Stimulated activated CD8-positive, alpha-beta memory T cell treated with anti-CD3 and anti-CD28 coated beads, Interleukin-12 subunit alpha, Interleukin-12 subunit beta, amount 100 ng/mL, for 4 hours (primary cell): ENCODE data around the gene LBX1.
A peak's percentile ranks its signal among the peaks of the same experiment; 100 is the strongest.

Experiments
- DNase-seq: peaks from one replicate; pipeline ENCODE4 v3.0.0-alpha.2; 2020; ENCODE audit warnings: low read depth

LBX1 gene

GRCh38 chr10:101229266-101230182, at the start of gene LBX1:
Gene LBX1, minus strand, starts transcription at chr10:101229463. Its CDS starts 648 bp downstream, at chr10:101228815.
- DNase-seq = no peak

DNA sequence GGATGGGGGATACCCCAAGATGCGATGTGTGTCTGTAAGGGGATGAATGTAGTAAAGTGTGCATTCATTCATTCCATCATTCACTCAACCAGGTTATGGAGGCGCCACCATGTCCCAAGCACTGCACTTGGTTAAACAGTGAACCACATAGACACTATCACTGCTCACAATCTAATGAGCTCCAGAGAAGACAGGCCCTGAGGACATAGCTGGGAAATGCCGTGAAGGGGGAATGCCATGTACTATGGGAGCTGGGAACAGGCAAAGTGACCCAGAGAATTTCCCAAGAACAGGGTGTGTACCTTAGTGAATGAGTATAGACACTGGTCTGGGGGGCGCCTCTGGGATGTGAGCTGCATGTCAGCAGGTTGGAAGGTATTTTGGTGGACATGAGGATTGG, 44.5 kb upstream of the LBX1 start:
- DNase-seq = no peak

GRCh38 chr10:101273330-101273729, 44.1 kb upstream of the LBX1 start:
- DNase-seq = no peak

GRCh38 chr10:101272229-101272868, 43.1 kb upstream of the LBX1 start:
- DNase-seq = peak; percentile 20

- no peak for DNase-seq
Observed at GRCh38 chr10:101270763-101271162, 41.5 kb upstream of the LBX1 start.

GRCh38 chr10:101267776-101268175, 38.5 kb upstream of the LBX1 start:
- no peak for DNase-seq

DNA sequence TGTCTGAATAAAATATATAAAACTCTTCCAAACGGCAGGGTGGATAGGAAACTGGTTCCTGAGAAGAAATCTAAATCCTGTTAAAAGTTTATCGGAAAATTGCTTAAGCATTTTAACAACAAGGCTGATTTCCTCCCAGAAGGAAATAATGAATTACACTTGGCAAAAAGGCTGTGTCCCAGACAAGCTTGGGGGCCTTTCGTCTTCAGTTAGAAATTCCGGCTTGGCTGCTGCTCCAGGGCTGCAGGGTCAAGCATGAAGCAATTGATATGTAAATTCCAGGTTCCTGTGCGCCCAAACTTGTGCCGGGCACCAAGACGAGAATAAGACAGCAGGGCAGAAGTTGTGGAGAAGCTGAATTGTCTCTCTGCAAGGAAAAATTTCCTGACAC, 38.0 kb upstream of the LBX1 start:
- no peak for DNase-seq

DNA sequence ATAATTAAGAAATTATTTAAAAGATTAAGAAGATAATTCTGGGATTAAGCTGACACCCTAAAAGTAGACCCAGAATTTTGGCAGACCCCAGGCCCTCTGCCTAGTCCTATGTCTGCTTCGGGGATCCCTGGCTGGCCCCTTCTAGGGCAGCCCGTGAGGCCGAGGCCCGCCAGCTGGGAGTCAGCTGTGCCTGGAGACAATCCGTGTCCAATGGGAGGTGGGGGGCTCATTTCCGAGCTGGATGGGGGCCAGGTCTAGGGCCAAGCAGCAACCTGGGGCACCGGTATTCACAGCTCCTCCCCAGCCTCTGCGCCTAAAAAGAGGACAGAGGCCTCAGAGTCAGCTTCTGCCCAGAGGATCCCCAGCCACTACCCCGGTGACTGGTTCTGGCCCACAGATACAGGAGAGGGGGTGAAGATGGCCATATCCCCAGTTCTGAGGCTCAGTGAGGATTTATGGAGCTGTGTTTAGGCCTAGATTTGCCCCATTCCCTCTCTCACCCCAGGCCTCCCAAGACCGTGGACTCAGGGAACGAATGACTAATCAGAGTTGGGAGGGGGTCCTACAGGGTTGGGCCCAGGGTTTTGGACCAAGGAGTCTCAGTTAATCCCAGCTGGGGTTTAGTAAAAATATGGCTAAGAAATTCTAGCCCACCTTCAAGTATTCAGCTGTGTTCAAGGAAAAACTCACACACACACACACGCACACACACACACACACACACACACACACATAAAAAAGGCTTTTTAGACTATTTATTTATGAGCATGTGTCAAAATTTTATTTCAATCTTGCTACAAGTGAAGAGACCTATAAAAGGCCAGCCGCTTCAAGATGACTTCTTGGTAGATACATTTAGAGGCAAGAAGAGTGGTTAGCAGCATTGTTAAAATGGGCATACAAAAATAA, 37.4 kb upstream of the LBX1 start:
- no peak for DNase-seq

DNA sequence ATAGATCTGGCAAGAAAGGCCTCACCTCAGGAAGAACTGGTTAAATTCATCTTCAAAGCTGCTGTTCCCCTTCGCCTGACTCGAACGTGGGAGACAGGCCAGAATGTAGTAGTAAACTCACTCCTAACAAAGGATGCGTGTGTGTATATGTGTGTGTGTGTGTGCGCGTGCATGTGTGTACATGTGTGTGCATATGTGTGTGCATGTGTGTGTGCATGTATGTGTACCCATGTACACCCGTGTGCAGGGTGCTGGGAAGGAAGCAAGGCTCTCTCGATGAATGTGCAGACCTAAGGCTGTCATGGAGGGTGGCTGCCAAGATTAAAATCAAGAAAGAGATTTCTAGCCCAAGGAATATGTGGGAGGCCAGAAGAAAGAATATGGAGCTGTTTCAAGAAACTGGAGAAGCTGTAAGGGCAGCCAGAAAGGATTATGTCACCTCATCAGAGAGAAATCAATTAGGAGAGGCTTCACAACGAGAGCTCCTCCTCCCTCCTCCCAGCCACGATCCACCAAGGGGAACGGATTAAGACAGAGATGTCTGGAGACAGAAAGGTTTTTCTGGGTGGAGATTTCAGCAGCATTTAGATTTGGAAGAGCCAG, 34.0 kb upstream of the LBX1 start:
- DNase-seq = no peak

- DNase-seq = no peak
Observed at GRCh38 chr10:101262147-101262546, 32.9 kb upstream of the LBX1 start.

- no peak for DNase-seq
Observed at GRCh38 chr10:101261702-101262101, 32.4 kb upstream of the LBX1 start.

- no peak for DNase-seq
Observed at GRCh38 chr10:101260764-101261481, 31.7 kb upstream of the LBX1 start.

DNA sequence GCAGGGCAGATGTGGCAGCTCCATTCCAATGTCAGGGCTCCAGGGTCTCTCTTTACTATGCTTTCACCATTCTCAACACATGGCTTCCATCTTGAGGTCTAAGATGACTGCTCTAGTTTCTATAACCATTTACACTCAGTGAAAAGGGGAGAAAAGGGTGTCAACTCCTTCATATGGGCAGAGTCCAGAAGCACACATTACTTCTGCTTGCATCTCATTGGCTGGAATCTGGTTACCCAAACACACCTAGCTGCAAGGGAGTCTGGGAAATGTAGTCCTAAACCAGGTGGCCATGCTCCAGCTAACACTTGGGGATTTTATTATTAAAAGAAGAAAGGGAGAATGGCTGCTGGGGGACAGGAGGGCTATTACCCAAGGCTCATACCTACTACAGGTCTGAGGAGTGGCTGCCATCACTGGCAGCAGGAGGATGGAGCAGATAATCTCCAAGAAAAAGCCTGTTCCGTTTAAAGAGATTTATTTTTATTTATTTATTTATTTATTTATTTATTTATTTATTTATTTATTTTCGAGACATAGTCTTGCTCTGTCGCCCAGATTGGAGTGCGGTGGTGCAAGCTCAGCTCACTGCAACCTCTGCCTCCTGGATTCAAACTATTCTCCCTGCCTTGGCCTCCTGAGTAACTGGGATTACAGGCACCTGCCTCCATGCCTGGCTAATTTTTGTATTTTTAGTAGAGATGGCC, 29.1 kb upstream of the LBX1 start:
- no peak for DNase-seq

GRCh38 chr10:101257491-101257890, 28.2 kb upstream of the LBX1 start:
- no peak for DNase-seq

- no peak for DNase-seq
Observed at GRCh38 chr10:101257084-101257483, 27.8 kb upstream of the LBX1 start.

DNA sequence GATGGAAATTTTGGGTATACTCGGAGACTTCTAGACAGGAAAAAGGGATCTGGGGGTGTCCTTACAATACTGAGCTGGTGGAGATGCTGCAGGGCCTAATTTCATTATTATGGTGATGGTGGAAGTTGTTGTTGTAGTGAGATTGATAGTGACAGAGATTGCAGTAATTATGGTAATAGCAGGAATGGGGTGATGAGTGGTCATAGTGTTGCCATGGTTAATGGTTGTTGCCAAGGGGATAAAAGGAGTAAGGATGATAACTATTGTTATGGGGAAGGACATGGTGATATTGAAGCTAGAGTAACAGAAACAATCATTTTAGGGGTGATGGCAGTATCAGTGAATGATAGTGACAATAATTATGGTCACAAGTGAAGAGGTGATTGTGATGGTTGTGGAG, 27.1 kb upstream of the LBX1 start:
- no peak for DNase-seq

- no peak for DNase-seq
Observed at GRCh38 chr10:101250136-101250535, 20.9 kb upstream of the LBX1 start.

DNA sequence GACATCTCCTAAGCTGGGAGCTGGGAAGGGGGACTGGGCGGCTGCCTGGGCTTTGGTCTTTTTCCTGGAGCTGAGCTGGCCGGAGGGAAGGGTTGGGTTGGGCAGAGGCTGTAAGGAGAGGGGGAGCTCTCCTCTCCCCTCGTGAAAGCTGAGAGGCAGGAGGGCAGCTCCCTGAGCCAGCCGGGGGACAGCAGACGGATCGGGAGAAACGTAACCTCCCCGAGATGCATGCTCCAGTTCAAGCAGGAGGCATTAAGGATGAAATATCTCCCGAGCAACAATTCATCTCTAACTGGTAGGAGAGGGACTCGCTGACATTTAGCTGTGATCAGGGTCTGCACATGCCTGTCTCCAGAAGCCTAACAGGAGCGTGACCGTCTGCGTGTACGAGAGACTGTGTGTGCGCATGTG, 19.9 kb upstream of the LBX1 start:
- no peak for DNase-seq

DNA sequence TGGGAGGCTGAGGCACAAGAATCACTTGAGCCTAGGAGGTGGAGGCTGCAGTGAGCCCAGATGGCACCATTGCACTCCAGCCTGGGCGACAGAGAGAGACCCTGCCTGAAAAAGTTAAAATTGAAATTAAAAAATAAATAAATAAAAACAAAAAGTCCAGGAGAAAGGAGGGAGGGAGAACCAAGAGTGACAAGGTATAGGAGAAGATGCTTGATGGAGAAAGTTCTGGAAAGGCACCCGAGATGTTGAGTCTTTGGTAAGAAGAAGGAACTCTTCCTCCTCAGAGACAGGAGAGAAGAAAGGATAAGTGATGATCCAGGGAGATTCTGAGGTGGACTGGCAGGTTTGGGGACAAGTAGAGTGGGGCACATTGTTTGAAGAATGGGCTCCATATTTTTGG, 17.4 kb upstream of the LBX1 start:
- DNase-seq = no peak

DNA sequence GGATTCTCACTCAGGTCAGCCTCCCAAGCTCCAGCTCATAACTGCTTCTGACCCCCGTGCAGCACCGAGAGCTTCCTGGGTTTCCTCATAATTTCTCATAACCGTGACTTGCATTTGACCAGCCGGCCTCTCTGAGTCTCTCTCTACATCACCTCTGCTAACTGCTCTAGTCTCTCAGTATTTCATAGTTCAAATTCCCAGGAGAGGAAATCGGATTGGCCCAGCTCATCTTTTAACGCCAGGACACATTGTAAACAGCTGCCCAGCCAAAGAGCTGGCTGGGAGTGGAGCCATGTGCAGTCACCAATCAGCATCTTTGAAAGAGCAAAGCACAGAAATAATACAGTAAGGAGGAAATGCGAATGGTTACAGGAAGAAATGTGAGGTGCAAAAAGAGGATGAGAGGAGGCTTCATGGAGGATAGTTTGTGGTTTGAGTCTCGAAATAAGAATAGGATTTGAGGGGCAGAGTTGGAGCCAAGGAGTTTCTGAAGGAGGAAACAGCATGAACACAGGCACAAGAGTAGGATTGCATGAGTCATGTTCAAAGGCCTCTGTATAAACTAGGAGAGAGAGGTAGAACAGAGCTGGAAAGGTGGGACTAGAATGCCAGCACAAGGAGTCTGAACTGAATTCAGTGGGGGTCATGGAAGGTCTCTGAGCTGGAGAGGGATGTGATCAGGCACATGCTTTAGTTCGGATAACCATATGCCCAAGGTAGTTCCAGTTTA, 15.2 kb upstream of the LBX1 start:
- DNase-seq = no peak
